DMS153 (cell line): ENCODE results near the gene SMYD3.
"Not testable (repeated sequence)": the region's sequence is repeated elsewhere in the genome, so short reads cannot be mapped to it uniquely, and the experiment has no call there.

Experiments used
- DNase-seq: peaks from one replicate; lab custom pipeline; 2025; lab: John Stamatoyannopoulos, UW

Gene SMYD3

DNA sequence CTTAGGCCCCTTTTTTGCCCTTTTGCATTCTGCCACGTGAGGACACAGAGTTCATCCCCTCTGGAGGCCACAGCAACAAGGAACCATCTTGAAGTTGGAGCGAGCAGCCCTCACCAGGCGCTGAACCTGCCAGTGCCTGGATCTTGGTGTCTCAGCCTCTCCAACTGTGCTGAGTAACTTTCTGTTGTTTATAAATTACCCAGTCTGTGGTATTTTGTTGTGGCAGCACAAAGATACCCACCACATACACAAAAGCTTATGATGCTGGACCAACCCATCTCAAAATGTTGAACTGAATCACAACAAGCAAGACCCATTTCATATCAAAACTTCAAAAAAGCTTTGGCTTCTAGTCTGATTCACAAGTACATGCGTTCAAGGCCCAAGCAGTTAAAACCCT is 702.4 kb downstream of the SMYD3 start:
- DNase-seq: no peak

GRCh38 chr1:245803666-245804037 is 703.4 kb downstream of the SMYD3 start:
- no peak for DNase-seq

DNA sequence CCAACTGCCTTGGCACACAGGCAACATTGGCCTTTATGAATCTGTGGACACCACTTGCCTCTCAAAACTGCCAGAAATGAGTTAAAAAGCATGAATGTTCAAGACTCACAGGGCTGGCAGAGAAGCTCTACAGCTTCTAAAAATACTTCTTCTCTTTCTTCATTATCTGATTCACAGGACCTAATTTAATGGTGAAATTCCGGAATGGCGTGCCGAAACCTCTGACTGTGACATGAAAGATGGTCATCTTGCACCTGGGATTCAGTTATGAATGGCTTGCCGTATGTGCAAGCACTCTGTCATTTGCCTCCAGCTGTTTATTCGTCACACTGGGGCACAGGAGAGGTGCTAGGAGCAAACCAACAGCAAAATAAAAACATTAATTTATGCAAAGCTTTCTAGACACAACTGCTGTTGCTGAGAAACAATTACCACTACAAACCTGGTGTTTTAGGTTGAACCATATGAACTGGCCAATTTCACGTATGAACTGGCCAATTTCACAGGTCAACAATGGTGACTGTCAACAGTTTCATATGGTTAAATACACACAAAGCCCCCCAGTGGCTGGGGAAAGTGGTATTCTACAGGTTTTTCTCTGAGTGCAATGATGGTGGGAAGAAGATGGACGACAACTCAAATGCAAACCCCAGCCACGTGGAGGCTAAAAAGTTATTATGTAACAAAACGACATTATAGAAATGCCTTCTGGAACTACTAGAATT is 704.0 kb downstream of the SMYD3 start:
- no peak for DNase-seq

DNA sequence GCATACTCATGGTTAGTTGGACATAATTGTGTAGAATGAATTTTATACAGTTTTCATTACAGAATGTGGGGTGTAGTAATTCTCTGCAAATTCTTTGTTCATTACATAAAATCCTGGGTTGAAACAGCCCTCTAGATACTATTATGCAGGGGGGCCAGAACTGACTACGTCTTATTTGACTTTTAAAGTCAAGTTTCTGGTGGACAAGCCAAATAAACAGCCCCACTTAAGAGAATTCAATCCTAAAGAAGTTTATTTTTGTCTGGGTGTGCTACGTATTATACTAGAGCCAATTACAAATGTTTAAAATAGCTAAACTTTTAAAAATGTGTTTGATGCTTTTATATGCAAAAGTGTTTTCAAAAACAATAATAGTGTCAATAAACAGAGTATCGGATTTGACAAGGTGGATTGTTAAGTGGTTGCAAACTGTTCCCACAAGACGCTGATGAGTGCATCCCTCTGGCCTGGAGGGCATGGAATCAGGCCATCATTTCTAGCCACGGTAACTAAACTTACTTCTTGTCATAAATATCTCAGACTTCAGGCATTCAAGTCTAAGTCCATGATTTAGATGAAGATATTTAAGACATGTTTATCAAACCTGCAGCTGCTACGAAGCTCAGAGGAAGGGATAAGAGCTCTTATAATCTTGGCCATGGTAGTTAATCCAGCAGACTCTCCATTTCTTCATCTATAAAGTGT is 706.0 kb downstream of the SMYD3 start:
- DNase-seq: no peak

DNA sequence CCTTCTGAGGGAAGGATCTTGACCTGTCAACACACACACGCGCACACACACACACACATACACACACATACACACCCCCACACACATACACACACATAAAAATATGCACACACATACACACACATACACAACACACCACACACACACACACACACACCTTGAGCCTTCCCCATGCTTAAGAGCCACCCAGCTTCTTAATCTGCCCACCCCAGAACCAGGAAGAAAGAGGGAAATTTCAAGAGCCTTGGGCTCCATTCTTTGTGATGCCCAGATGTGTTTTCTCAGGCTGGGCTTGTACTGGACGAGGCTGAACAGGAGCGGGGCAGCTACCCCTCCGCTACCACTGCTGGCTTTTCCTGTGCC is 708.7 kb downstream of the SMYD3 start:
- no peak for DNase-seq

DNA sequence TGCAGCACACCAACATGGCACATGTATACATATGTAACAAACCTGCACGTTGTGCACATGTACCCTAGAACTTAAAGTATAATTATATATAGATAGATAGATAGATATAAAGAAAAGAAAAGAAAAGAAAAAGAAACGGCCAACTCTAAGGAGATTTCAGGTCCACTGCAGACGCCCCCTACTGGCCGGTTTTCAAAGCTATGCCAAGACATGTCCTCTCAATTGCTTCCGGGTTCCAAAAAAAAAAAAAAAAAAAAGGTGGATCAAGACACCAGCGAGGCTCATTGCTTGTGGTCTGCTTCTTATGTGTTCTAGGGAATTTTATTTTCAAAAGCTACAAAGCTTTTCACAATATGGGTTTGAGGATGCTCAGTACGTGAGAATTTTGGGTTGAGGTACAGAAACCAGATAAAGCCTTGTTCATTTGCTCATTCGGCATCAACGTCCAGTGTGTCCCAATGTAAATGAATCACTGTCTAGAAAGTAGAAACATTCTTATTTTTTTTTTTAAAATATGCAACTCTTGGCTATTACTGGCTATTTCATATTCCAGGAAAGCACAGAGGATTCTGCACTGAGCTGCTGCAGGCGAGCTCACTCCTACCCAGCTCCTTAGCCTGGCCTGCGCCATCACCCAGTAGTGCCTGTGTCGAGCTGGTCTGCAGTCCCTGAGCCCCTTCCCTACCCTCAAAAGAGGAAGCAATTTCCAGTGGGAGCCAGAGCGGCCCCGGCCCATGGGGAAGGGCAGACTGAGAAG is 709.3 kb downstream of the SMYD3 start:
- DNase-seq: no peak

- DNase-seq: no peak
These were observed 715.4 kb downstream of the SMYD3 start for GRCh38 chr1:245791410-245792312.

- no peak for DNase-seq
These were observed 716.6 kb downstream of the SMYD3 start for GRCh38 chr1:245790441-245790840.

DNA sequence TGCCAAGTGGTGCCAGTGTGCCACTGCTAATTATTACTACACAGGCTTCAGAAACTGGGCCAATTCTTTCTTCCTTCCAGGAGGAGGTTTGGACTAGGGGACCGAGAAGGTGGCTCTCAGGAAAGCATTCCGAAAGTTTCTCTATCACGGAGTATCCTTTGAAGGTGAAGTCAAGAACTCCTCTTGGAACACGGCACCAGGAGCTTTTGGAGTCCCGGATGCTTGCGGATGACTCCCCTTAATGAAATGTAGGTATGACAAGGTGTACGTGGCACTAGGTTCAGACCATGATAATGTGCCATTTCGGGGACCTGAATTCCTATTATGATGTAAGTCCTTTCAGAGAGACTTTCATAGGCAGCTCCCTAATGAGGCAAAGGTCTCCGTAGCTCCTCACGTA is 718.2 kb downstream of the SMYD3 start:
- no peak for DNase-seq

GRCh38 chr1:245788269-245788668 is 718.8 kb downstream of the SMYD3 start:
- no peak for DNase-seq

GRCh38 chr1:245786948-245787347 is 720.1 kb downstream of the SMYD3 start:
- DNase-seq: no peak

- DNase-seq: no peak
These were observed 727.0 kb downstream of the SMYD3 start for GRCh38 chr1:245779797-245780755.

DNA sequence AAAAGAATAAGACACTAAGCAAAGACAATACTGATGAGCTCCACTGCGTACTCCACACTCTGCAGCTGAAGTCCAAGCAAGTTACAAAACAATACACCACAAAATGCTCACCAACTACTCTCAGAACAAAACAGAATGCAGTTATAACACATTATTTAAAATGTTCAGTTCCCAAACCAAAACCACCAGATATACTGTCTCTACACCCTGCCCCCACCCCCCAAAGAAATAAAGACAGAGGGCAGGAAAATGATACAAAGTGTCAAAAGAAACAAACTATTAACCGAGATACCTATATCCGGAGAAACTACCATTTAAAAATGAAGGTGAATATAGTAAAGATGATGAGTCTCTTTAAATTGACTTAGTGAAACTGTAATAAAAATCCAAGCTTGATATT is 729.3 kb downstream of the SMYD3 start:
- no peak for DNase-seq

- DNase-seq: peak; percentile 83
These were observed 730.3 kb downstream of the SMYD3 start for GRCh38 chr1:245776694-245777332.

GRCh38 chr1:245776139-245776538 is 730.9 kb downstream of the SMYD3 start:
- DNase-seq: peak; percentile 75

GRCh38 chr1:245774931-245775330 is 732.1 kb downstream of the SMYD3 start:
- DNase-seq: not testable (repeated sequence)

DNA sequence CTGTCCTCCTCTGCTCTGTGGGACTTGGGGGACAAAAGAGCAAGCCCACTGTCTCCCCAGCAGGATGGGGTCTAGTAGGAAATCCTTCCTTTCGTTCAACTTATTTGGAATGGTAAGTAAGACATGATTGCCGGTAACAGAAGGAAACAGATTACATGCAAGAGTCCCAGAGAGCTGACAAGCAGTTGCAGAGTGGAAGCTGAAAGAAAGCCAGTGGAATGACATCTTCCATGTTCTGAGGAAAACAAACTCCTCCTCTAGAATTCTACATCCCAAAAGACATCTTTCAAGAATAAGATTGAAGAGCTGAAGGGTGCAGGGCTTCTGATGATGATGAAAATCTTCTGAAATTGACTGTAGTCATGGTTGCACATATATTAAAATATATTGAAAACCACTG is 732.9 kb downstream of the SMYD3 start:
- DNase-seq: no peak

DNA sequence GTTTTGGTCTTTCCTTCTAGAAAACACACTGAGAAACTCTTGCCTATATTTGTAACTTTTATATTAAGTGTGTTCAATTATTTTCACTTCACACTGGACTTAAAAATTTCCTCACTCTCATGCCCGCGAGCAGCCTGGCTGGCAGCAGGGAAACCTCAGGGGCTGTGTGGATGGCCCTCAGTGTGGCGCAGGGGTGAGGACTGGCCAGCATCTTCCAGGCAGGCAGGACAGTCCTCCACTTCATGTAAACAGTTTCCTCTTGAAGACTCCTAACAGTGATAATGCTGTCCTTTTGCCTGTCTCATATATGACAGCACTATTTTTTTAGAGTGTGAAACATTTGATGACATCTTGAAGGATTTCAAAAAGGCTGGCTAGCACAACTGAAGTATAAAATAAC is 733.7 kb downstream of the SMYD3 start:
- no peak for DNase-seq

DNA sequence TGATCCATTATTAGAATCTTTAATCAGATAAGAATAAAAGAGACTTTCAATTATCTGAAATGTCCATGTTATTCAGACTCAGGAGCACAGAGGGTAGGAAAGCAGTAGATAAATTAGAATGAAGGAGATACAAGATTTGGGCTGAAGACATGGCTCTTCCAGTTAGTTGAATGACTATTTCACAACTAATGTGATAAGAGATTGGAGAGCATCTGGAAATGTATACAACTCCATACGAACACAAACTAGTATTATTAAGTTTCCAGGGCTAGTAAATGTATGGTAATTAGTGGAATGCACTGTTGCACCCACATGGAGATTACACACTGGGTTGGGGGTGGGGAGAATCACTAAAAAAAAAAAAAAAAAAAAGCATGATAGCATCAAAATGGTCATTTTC is 734.3 kb downstream of the SMYD3 start:
- DNase-seq: no peak

DNA sequence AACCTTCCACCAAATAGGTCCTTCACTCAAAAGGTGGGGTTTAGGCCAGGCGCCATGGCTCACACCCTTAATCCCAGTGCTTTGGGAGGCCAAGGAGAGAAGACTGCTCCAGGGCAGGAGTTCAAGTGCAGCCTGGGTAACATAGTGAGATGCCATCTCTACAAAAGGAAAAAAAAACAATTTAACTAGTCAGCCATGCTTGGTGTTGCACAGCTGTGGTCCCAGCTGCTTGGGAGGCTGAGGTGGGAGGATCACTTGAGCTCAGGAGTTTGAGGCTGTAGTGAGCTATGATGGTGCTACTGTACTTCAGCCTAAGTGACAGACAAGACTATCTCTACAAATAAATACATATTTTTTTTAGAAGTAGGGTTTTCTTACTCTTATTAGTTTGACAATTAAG is 734.8 kb downstream of the SMYD3 start:
- DNase-seq: no peak
